HEK293 (cell line): ENCODE results near the gene EPSTI1.

Experiments used
- CTCF ChIA-PET: fragments of 350-600 bp; formaldehyde crosslinking; extraction: SDS; loops from one replicate; lab custom pipeline; 2021; ENCODE audit warnings: antibody characterized with exemption; lab: Yijun Ruan, JAX
- POLR2A ChIA-PET: fragments of 300-600 bp; formaldehyde crosslinking; extraction: SDS; loops from one replicate; lab custom pipeline; 2020; ENCODE audit warnings: antibody characterized with exemption, inconsistent platforms; lab: Yijun Ruan, JAX
- H3K27ac ChIP-seq: fragments of 200-500 bp; sonication (Bioruptor generic); 2 replicates; pipeline ENCODE4 v1.5.1; 2014; ENCODE audit warnings: low read depth, low read length, control low read depth, inconsistent platforms; ENCODE audit errors: extremely low read depth
- H3K36me3 ChIP-seq, 2 experiments: fragments of 200-500 bp in 1 of 2; sonication (Bioruptor generic) in 1 of 2; 1 replicate in 1 of 2; 2 replicates in 1 of 2; pipeline ENCODE4 v1.5.1; 2014 to 2017; ENCODE audit warnings: inconsistent platforms in 2 of 2, low read length in 2 of 2; ENCODE audit not compliant: control insufficient read depth in 2 of 2, insufficient read depth in 1 of 2
- H3K4me1 ChIP-seq: fragments of 200-500 bp; sonication (Bioruptor generic); 2 replicates; pipeline ENCODE4 v1.5.1; 2014; ENCODE audit warnings: mild to moderate bottlenecking, low read length, inconsistent platforms; ENCODE audit not compliant: control insufficient read depth, insufficient read depth
- H3K4me3 ChIP-seq: 2 replicates; pipeline ENCODE4 v1.5.1; 2011; ENCODE audit warnings: low read depth, mild to moderate bottlenecking, control low read depth, low read length, moderate library complexity
- H3K9me3 ChIP-seq: fragments of 200-500 bp; sonication (Bioruptor generic); 2 replicates; pipeline ENCODE4 v1.5.1; 2014; ENCODE audit warnings: low read depth, low read length, inconsistent platforms; ENCODE audit not compliant: control insufficient read depth, insufficient read depth
- EGR2 ChIP-seq: fragments of 450-650 bp; formaldehyde crosslinking; IDR thresholded peaks from 2 replicates; pipeline ENCODE4 v1.5.1; 2016; ENCODE audit warnings: low read depth, missing biosample characterization, missing genetic modification characterization
- PRDM4 ChIP-seq: fragments of 450-650 bp; formaldehyde crosslinking; IDR thresholded peaks from 2 replicates; pipeline ENCODE4 v1.5.1; 2017; ENCODE audit warnings: missing biosample characterization, missing genetic modification characterization
- SCRT2 ChIP-seq: fragments of 450-650 bp; formaldehyde crosslinking; IDR thresholded peaks from 2 replicates; pipeline ENCODE4 v1.5.1; 2016; ENCODE audit warnings: missing biosample characterization, missing genetic modification characterization
- SETDB1 ChIP-seq: IDR thresholded peaks from one replicate; pipeline ENCODE4 v1.6.1; 2017; ENCODE audit warnings: mild to moderate bottlenecking, low read length, moderate library complexity, mixed read lengths; ENCODE audit not compliant: insufficient read length
- ZBTB17 ChIP-seq: fragments of 450-650 bp; formaldehyde crosslinking; IDR thresholded peaks from 2 replicates; pipeline ENCODE4 v1.5.1; 2016; ENCODE audit warnings: missing biosample characterization, missing genetic modification characterization
- ZBTB20 ChIP-seq: fragments of 450-650 bp; formaldehyde crosslinking; IDR thresholded peaks from 2 replicates; pipeline ENCODE4 v1.5.1; 2016; ENCODE audit warnings: missing biosample characterization, missing genetic modification characterization
- ZFHX2 ChIP-seq: fragments of 450-650 bp; formaldehyde crosslinking; conservative IDR thresholded peaks from 2 replicates; pipeline ENCODE4 v1.5.1; 2016; ENCODE audit warnings: missing biosample characterization, missing genetic modification characterization
- ZFP41 ChIP-seq: fragments of 450-650 bp; formaldehyde crosslinking; IDR thresholded peaks from 2 replicates; pipeline ENCODE4 v1.5.1; 2016; ENCODE audit warnings: missing biosample characterization, missing genetic modification characterization, borderline replicate concordance
- ZFP69B ChIP-seq: fragments of 450-650 bp; formaldehyde crosslinking; IDR thresholded peaks from 2 replicates; pipeline ENCODE4 v1.5.1; 2016; ENCODE audit warnings: missing biosample characterization, missing genetic modification characterization
- ZNF10 ChIP-seq: fragments of 450-650 bp; formaldehyde crosslinking; IDR thresholded peaks from 2 replicates; pipeline ENCODE4 v1.5.1; 2017; ENCODE audit warnings: missing biosample characterization, missing genetic modification characterization
- ZNF146 ChIP-seq: fragments of 450-650 bp; formaldehyde crosslinking; IDR thresholded peaks from 2 replicates; pipeline ENCODE4 v1.5.1; 2016; ENCODE audit warnings: missing biosample characterization, missing genetic modification characterization
- ZNF155 ChIP-seq: fragments of 450-650 bp; formaldehyde crosslinking; IDR thresholded peaks from 2 replicates; pipeline ENCODE4 v1.5.1; 2016; ENCODE audit warnings: missing biosample characterization, missing genetic modification characterization
- ZNF174 ChIP-seq: fragments of 450-650 bp; formaldehyde crosslinking; IDR thresholded peaks from 2 replicates; pipeline ENCODE4 v1.5.0; 2017; ENCODE audit warnings: missing biosample characterization, mild to moderate bottlenecking, missing genetic modification characterization
- ZNF2 ChIP-seq: fragments of 450-650 bp; formaldehyde crosslinking; IDR thresholded peaks from 2 replicates; pipeline ENCODE4 v1.5.1; 2016; ENCODE audit warnings: missing biosample characterization, missing genetic modification characterization
- ZNF214 ChIP-seq: fragments of 450-650 bp; formaldehyde crosslinking; IDR thresholded peaks from 2 replicates; pipeline ENCODE4 v1.5.1; 2017; ENCODE audit warnings: missing biosample characterization, mild to moderate bottlenecking, missing genetic modification characterization, borderline replicate concordance
- ZNF274 ChIP-seq, 2 experiments: fragments of 200-500 bp in 1 of 2; fragments of 450-650 bp in 1 of 2; sonication (Bioruptor generic) in 1 of 2; formaldehyde crosslinking in 1 of 2; IDR thresholded peaks; 2 replicates each; pipeline versions ENCODE4 v1.5.1 to v1.6.1; 2014 to 2016; ENCODE audit warnings: borderline replicate concordance in 1 of 2, inconsistent platforms in 1 of 2, low read length in 1 of 2, missing biosample characterization in 1 of 2, missing genetic modification characterization in 1 of 2
- ZNF350 ChIP-seq: fragments of 450-650 bp; formaldehyde crosslinking; IDR thresholded peaks from 2 replicates; pipeline ENCODE4 v1.5.0; 2017; ENCODE audit warnings: missing biosample characterization, mild to moderate bottlenecking, missing genetic modification characterization
- ZNF391 ChIP-seq: fragments of 450-650 bp; formaldehyde crosslinking; IDR thresholded peaks from 2 replicates; pipeline ENCODE4 v1.5.1; 2016; ENCODE audit warnings: low read depth, missing biosample characterization, missing genetic modification characterization, borderline replicate concordance
- ZNF423 ChIP-seq: fragments of 450-650 bp; formaldehyde crosslinking; IDR thresholded peaks from 2 replicates; pipeline ENCODE4 v1.5.1; 2016; ENCODE audit warnings: missing biosample characterization, missing genetic modification characterization
- ZNF510 ChIP-seq: fragments of 450-650 bp; formaldehyde crosslinking; IDR thresholded peaks from 2 replicates; pipeline ENCODE4 v1.5.1; 2018; ENCODE audit warnings: mild to moderate bottlenecking, missing genetic modification characterization, missing biosample characterization; ENCODE audit not compliant: insufficient replicate concordance
- ZNF544 ChIP-seq: fragments of 450-650 bp; formaldehyde crosslinking; IDR thresholded peaks from 2 replicates; pipeline ENCODE4 v1.5.0; 2017; ENCODE audit warnings: missing biosample characterization, missing genetic modification characterization
- ZNF560 ChIP-seq: fragments of 450-650 bp; formaldehyde crosslinking; IDR thresholded peaks from 2 replicates; pipeline ENCODE4 v1.5.1; 2017; ENCODE audit warnings: missing biosample characterization, missing genetic modification characterization, borderline replicate concordance
- ZNF610 ChIP-seq: fragments of 450-650 bp; formaldehyde crosslinking; IDR thresholded peaks from 2 replicates; pipeline ENCODE4 v1.5.1; 2016; ENCODE audit warnings: missing biosample characterization, missing genetic modification characterization, borderline replicate concordance
- ZNF677 ChIP-seq: fragments of 450-650 bp; IDR thresholded peaks from 2 replicates; pipeline ENCODE4 v1.5.0; 2018; ENCODE audit warnings: missing biosample characterization, mild to moderate bottlenecking, missing genetic modification characterization, moderate library complexity
- ZNF843 ChIP-seq: fragments of 450-650 bp; formaldehyde crosslinking; IDR thresholded peaks from 2 replicates; pipeline ENCODE4 v1.5.1; 2016; ENCODE audit warnings: missing biosample characterization, missing genetic modification characterization
- TF ChIP-seq, protein P1 (sequence below): fragments of 450-650 bp; formaldehyde crosslinking; IDR thresholded peaks from 2 replicates; pipeline ENCODE4 v1.5.1; 2016; ENCODE audit warnings: missing biosample characterization, missing genetic modification characterization
- TF ChIP-seq, protein P2 (sequence below): fragments of 450-650 bp; formaldehyde crosslinking; IDR thresholded peaks from 2 replicates; pipeline ENCODE4 v1.5.1; 2017; ENCODE audit warnings: missing biosample characterization, missing genetic modification characterization
- TF ChIP-seq, protein P3 (sequence below): fragments of 450-650 bp; formaldehyde crosslinking; IDR thresholded peaks from 2 replicates; pipeline ENCODE4 v1.5.1; 2016; ENCODE audit warnings: missing biosample characterization, missing genetic modification characterization

The EPSTI1 gene

GRCh38 chr13:42878721-42879120, 113.3 kb downstream of the EPSTI1 start:
- ChIA-PET POLR2A (interaction anchor here (0.6 kb wide), 1 partner anchor 431 kb away, joined by 5 read pairs; no protein-coding TSS in a partner anchor), CTCF (interaction anchor here (0.6 kb wide), 1 partner anchor 287 kb away, joined by 3 read pairs; no protein-coding TSS in a partner anchor)
- no peaks in the 10 kb centered on the region for H3K9me3 ChIP-seq
- peaks cover 4% of the 10 kb centered on the region for H3K4me1 ChIP-seq
- H3K36me3 ChIP-seq: no peaks in the 10 kb centered on the region
- H3K4me3 ChIP-seq: no peak overlapping the region
- H3K27ac ChIP-seq: no peak overlapping the region
- TF ChIP-seq SETDB1: peak; percentile 24
- TF ChIP-seq ZBTB17 (tag by site-specific recombination): no peak

DNA sequence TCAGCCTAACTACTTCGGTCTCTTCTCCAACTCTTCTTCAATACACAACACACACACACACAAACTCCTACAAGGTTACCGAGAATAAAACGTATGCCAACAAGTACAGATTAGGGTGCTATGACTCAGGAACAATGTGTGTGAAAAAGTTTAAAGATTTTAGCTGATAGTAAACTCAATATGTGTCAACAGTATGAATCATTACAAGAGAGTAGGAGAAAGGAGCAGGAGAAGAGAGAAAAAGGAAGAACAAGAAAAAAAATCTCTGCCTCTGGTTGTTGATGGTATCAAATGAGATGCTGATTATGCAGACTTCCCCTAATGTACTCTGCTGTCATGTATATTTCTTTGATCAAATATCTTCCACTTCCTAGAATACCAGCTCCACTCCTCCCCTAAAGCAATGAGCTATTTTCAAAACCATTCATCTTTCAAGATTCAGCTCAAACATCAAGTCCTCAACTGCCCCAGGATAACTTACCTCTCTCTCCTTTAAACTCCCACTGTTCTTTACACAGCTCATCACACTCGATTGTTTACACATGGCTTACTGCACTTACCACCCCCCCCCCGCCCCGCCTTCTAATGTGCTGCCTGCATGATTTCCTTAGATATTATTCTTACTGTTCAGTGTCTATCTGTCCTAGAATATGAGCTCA, 115.0 kb downstream of the EPSTI1 start:
- POLR2A ChIA-PET: no interaction called here
- TF ChIP-seq ZNF350 (tag by site-specific recombination) (no peak), PRDM4 (tag by site-specific recombination) (no peak), ZNF677 (no peak), ZFP41 (tag by site-specific recombination) (no peak), ZNF423 (tag by site-specific recombination) (no peak), ZNF610 (tag by site-specific recombination) (no peak), ZNF214 (tag by site-specific recombination) (no peak), ZFHX2 (tag by site-specific recombination) (peak; percentile 48), ZNF274 (IDR thresholded peaks at IDR 0.05; ENCODE audit: low read length) (no peak), ZNF274 (tag by site-specific recombination; IDR thresholded peaks at IDR 0.05; ENCODE audit: borderline replicate concordance) (no peak), ZFP69B (tag by site-specific recombination) (no peak), ZNF155 (no peak), ZNF560 (tag by site-specific recombination) (no peak), SCRT2 (tag by site-specific recombination) (0 out of 2 replicates have a peak, but pooled peaks have one; percentile 13), ZNF510 (no peak), ZNF146 (tag by site-specific recombination) (no peak), EGR2 (tag by site-specific recombination) (peak; percentile 66), ZNF10 (tag by site-specific recombination) (no peak), ZNF174 (no peak), ZNF391 (no peak), ZNF544 (tag by site-specific recombination) (no peak), ZNF2 (no peak), ZNF843 (tag by site-specific recombination) (no peak), ZBTB20 (0 out of 2 replicates have a peak, but pooled peaks have one; percentile 7)
- TF ChIP-seq, protein P1, sequence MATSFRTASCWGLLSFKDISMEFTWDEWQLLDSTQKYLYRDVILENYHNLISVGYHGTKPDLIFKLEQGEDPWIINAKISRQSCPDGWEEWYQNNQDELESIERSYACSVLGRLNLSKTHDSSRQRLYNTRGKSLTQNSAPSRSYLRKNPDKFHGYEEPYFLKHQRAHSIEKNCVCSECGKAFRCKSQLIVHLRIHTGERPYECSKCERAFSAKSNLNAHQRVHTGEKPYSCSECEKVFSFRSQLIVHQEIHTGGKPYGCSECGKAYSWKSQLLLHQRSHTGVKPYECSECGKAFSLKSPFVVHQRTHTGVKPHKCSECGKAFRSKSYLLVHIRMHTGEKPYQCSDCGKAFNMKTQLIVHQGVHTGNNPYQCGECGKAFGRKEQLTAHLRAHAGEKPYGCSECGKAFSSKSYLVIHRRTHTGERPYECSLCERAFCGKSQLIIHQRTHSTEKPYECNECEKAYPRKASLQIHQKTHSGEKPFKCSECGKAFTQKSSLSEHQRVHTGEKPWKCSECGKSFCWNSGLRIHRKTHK (tag by site-specific recombination): no peak
- TF ChIP-seq, protein P2, sequence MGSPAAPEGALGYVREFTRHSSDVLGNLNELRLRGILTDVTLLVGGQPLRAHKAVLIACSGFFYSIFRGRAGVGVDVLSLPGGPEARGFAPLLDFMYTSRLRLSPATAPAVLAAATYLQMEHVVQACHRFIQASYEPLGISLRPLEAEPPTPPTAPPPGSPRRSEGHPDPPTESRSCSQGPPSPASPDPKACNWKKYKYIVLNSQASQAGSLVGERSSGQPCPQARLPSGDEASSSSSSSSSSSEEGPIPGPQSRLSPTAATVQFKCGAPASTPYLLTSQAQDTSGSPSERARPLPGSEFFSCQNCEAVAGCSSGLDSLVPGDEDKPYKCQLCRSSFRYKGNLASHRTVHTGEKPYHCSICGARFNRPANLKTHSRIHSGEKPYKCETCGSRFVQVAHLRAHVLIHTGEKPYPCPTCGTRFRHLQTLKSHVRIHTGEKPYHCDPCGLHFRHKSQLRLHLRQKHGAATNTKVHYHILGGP (tag by site-specific recombination): no peak
- TF ChIP-seq, protein P3, sequence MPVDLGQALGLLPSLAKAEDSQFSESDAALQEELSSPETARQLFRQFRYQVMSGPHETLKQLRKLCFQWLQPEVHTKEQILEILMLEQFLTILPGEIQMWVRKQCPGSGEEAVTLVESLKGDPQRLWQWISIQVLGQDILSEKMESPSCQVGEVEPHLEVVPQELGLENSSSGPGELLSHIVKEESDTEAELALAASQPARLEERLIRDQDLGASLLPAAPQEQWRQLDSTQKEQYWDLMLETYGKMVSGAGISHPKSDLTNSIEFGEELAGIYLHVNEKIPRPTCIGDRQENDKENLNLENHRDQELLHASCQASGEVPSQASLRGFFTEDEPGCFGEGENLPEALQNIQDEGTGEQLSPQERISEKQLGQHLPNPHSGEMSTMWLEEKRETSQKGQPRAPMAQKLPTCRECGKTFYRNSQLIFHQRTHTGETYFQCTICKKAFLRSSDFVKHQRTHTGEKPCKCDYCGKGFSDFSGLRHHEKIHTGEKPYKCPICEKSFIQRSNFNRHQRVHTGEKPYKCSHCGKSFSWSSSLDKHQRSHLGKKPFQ: peak; percentile 30; the same call in 1 of the 2 replicates

More for the DNA sequence above, 115.0 kb downstream of the EPSTI1 start:
- Histone ChIP-seq H3K36me3 (no peaks in the 10 kb centered on the region), H3K9me3 (no peaks in the 10 kb centered on the region), H3K4me1 (peaks cover 4% of the 10 kb centered on the region), H3K4me3 (no peak overlapping the region), H3K27ac (no peak overlapping the region)
- CTCF ChIA-PET: interaction anchor here (0.9 to 1.2 kb wide), 2 partner anchors 93 to 281 kb away, joined by 3 to 5 read pairs; no protein-coding TSS in a partner anchor
